ENCODE results near the gene ASMTL.

The ASMTL gene

GRCh38 chrX:1400742-1401471, 51.8 kb downstream of the ASMTL start:
- no peak for DNase-seq

- DNase-seq: no peak
Observed at GRCh38 chrX:1400049-1400448, 52.7 kb downstream of the ASMTL start.

GRCh38 chrX:1398431-1399340, 54.0 kb downstream of the ASMTL start:
- DNase-seq: no peak

- no peak for DNase-seq
Observed at GRCh38 chrX:1397441-1398270, 55.1 kb downstream of the ASMTL start.

- no peak for DNase-seq
Observed at GRCh38 chrX:1397001-1397400, 55.7 kb downstream of the ASMTL start.

- no peak for DNase-seq
Observed at GRCh38 chrX:1395646-1396216, 57.0 kb downstream of the ASMTL start.

GRCh38 chrX:1394731-1395501, 57.8 kb downstream of the ASMTL start:
- no peak for DNase-seq

- no peak for DNase-seq
Observed at GRCh38 chrX:1393871-1394615, 58.7 kb downstream of the ASMTL start.

DNA sequence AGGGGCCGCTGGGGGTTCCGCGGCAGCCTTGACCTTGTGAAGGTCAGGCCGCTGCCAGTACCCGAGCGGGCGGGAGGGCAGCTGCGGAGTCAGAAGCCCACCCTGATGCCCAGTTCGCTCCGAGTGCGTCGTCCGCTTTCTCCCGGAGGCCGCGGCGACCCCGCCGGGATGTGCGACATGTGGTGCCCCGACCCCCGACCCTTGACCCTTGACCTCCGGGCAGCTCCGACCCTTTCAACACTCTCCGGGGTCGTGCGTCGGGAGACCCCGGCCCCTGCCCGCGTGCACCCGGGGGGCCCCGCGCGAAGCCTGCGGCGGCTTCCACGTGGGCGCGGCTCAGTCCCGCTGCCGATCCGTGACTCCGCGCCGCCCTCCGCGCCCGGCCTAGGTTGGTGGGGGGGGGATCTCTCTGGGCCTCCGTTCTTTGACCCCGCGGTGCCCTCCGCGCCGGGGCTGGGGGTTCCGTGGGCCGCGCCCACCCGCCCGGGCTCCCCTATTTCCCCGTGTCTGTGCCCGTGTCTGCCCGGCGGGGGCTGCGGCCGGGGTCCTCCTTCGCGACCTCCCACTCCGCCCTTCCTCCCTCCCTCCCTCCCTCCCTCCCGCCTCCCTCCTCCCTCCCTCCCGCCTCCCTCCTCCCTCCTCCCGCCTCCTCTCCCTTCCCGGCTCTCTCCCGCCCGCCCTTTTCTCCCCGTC, 60.2 kb downstream of the ASMTL start:
- no peak for DNase-seq

DNA sequence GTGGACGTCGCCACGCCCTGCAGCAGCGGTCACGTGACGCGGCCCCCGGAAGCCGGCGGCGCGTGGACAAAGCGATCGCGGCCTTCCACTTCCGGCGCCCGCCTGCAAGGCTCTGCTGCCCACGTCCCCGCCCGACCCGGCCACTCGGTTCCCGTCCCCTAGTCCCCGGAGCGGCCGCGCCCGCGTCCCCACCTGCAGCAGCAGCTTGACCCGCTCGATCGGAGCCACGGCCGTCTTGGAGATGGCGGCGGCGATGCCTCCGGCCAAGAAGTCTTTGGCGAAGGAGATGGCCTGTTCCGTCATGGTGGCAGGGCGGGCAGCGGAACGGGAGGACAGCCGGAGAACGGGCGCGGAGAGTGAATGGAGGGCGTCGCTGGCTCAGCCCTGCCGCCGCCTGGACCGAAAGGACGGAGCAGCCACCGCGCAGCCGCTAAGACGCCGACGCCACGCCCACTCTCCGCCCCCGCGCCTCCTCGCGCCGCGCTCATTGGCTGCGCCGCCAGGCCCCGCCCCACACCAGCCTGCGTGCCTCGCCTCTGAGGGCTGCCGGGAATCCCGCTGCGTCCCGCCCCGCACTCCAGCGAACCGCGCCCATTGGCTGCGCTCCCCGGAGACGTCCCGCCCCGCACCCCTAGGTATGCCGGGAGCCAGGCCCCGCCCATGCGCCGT, 60.9 kb downstream of the ASMTL start, which contains the start of gene SLC25A6:
Gene SLC25A6, minus strand, starts transcription at position 407 of the 669 bp plus-strand sequence. Its CDS starts 104 bp downstream, at position 303.
- peak; percentile 100 for DNase-seq

- DNase-seq: no peak
Observed at GRCh38 chrX:1391370-1391706, 61.4 kb downstream of the ASMTL start.

GRCh38 chrX:1390621-1391369, 61.9 kb downstream of the ASMTL start:
- DNase-seq: no peak

DNA sequence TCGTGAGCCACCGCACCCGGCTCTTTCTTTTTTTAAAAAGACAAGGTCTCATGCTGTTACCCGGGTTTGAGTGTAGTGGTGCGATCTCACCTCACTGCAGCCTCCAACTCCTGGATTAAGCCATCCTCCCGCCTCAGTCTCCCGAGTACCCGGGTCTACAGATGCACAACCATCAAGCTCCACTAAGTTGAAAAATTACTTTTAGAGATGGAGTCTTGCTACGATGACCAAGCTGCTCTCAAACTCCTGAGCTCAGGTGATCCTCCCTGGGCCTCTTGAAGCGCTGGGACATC, 62.8 kb downstream of the ASMTL start:
- DNase-seq: no peak

DNA sequence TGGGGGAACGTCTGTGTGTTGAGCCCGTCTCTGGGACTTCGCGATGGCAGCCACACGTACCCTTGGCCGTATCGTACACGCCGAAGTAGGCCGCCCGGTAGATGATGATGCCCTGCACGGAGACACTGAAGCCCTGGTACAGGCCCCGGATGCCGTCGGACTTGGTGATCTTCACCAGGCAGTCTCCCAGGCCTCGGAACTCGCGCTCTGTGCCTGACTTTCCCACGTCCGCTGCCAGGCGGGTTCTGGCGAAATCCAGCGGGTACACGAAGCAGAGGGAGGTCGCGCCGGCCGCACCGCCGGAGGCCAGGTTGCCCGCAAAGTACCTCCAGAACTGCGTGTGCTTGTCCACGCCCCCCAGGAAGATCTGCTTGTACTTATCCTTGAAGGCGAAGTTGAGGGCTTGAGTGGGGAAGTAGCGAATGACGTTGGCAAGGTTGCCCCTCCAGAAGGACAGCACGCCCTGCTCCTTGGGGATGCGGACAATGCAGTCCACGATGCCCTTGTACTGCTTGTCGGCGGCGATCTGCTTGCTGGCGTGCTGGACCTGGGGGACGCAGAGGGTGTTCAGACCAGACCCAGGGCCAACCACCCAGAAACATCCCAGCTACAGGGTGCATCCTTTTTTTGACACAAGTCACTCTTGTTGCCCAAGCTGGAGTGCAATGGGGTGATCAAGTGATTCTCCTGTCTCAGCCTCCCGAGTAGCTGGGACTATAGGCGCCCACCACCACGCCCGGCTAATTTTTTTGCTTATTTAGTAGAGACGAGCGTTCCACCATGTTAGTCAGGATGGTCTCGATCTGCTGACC, 63.3 kb downstream of the ASMTL start:
- DNase-seq: no peak

DNA sequence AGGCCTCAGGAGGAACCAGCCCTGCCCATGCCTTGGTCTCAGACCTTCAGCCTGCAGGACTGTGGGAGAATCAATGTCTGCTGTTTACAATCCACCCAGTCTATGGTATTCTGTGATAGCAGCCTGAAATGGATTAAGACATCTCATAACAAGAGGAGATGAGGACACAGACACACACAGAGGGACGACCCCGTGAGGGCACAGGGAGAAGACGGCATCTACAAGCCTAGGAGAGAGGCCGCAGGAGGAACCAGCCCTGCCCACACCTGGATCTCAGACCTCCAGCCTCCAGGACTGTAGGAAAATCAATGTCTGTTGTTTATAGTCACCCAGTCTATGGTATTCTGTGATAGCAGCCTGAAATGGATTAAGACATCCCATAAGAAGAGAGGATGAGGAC, 64.1 kb downstream of the ASMTL start:
- no peak for DNase-seq

DNA sequence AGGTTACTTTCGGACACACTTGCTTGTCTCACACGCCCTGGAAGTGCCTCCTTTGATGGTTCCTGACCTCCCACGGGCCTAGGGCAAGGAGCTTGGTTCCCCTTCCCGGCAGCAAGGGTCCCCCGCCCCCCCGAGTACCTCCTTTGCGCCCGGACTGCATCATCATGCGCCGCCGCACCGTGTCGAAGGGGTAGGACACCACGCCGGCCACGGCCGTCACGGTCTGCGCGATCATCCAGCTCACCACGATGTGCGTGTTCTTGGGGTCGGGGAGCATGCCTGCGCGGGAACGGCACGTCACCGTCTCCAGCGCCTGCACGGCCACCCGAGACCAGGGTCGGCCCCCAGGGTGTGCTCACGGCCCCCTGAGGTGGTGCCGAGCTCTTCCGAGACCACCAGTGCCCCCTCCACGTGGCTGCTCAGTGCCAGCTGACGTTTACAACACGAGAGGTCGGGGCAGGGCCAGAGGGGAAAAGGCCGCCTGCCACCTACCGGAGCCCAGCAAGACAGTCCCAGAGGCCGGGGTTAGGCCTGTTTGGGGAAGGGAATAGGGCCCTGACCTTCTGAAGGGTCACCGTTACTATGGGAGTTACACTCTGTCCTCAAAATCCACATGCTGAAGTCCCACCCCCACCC, 65.5 kb downstream of the ASMTL start:
- no peak for DNase-seq

DNA sequence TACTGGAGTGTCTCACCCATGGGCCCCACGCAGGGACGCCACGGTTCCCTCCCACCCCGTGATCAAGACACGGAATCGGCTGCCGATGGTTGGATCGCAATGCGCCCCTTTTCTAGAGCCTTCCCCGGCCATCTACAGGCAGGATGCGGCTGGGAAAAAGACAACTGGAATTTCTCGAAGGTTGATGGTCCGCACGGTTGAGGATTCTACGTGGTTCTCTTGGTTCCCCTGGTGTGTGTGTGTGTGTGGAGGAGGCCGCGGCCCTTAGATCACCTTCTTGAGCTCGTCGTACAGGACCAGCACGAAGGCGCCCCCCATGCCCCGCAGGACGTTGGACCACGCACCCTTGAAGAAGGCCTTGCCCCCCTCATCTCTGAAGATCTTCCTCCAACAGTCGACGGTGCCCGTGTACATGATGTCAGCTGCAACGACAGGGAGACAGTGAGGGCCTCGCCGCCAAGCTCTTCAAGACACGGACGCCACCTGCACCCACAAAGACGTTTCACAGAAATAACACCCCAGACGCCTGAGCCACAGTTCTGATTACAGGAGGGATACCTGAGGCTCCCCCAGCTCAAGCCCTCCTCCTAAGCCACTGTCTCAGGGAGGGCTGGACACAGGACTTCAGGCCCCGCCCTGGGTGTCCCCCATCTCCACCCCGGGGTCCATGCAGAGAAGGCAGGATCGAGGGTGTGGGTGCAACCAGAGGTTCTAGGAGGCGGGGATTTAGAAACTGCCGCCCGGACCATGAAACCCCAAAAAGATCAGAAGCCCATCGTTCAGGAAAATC, 66.2 kb downstream of the ASMTL start:
- no peak for DNase-seq
